OCI-LY7 (cell line): Measurements from ENCODE around the gene KDM3B. TPM values are rescaled to one million over a fixed set of nuclear protein-coding genes. Genes with fewer than 3 reads are reported as not detected.

Source experiments
- BruUV-seq: library from RNA; stranded (reverse); fragments of 400-500 nt; replicated peaks from 2 replicates; lab custom pipeline; 2021; lab: Mats Ljungman, UMichigan
- CTCF ChIA-PET: fragments of 300-600 bp; sonication (Branson Sonifier 250); formaldehyde crosslinking; loops from one replicate; lab custom pipeline; 2022; ENCODE audit warnings: antibody characterized with exemption; ENCODE audit not compliant: unreplicated experiment; lab: Charles Lee
- POLR2A ChIA-PET: fragments of 300-600 bp; sonication (Branson Sonifier 250); formaldehyde crosslinking; loops from one replicate; lab custom pipeline; 2022; ENCODE audit warnings: antibody characterized with exemption; lab: Charles Lee
- DNase-seq: peaks from one replicate; pipeline ENCODE4 v3.0.0-alpha.2; 2015; ENCODE audit warnings: low spot score
- H2AFZ ChIP-seq: fragments of 200-600 bp; sonication (generic), shearing (Covaris generic); 2 replicates; pipeline ENCODE4 v1.6.1; 2014; ENCODE audit warnings: mild to moderate bottlenecking, antibody characterized with exemption, low read length, moderate library complexity
- H3K27ac ChIP-seq: fragments of 200-600 bp; sonication (generic); 2 replicates; pipeline ENCODE4 v1.5.1; 2014; ENCODE audit warnings: mixed run types, low read depth, mild to moderate bottlenecking, moderate library complexity, low read length, inconsistent platforms; ENCODE audit not compliant: poor library complexity, severe bottlenecking
- H3K36me3 ChIP-seq: fragments of 200-600 bp; sonication (generic); 2 replicates; pipeline ENCODE4 v1.6.1; 2014; ENCODE audit warnings: mild to moderate bottlenecking, antibody characterized with exemption, low read length, moderate library complexity, mixed read lengths; ENCODE audit not compliant: insufficient read depth
- H3K4me1 ChIP-seq: fragments of 200-600 bp; sonication (generic); 2 replicates; pipeline ENCODE4 v1.5.1; 2014; ENCODE audit warnings: mild to moderate bottlenecking, low read length; ENCODE audit not compliant: insufficient read depth, poor library complexity, severe bottlenecking
- H3K4me2 ChIP-seq: fragments of 200-600 bp; sonication (generic); 2 replicates; pipeline ENCODE4 v1.6.1; 2014; ENCODE audit warnings: mild to moderate bottlenecking, low read length
- H3K4me3 ChIP-seq: fragments of 200-600 bp; sonication (generic); 2 replicates; pipeline ENCODE4 v1.5.1; 2014; ENCODE audit warnings: mild to moderate bottlenecking, low read depth, low read length; ENCODE audit not compliant: poor library complexity, severe bottlenecking
- H3K79me2 ChIP-seq: fragments of 200-600 bp; sonication (generic); 2 replicates; pipeline ENCODE4 v1.6.1; 2016; ENCODE audit warnings: low read depth, mild to moderate bottlenecking, low read length, moderate library complexity, mixed read lengths; ENCODE audit not compliant: insufficient read depth
- H3K9me2 ChIP-seq: fragments of 200-600 bp; sonication (generic); 2 replicates; pipeline ENCODE4 v1.6.1; 2016; ENCODE audit warnings: mild to moderate bottlenecking, low read length, mixed read lengths; ENCODE audit not compliant: insufficient read depth
- H3K9me3 ChIP-seq: fragments of 200-600 bp; sonication (generic); 2 replicates; pipeline ENCODE4 v1.6.1; 2014; ENCODE audit warnings: mild to moderate bottlenecking, mixed run types, low read length, mixed read lengths
- H4K20me1 ChIP-seq: fragments of 200-600 bp; sonication (generic); 2 replicates; pipeline ENCODE4 v1.6.1; 2014; ENCODE audit warnings: mild to moderate bottlenecking, antibody characterized with exemption, low read length, moderate library complexity, mixed read lengths; ENCODE audit not compliant: insufficient read depth
- CTCF ChIP-seq: fragments of 200-600 bp; sonication (generic); conservative IDR thresholded peaks from 2 replicates; pipeline ENCODE4 v1.5.1; 2014; ENCODE audit warnings: mild to moderate bottlenecking, antibody characterized with exemption, low read length, moderate library complexity, mixed read lengths
- EZH2phosphoT487 ChIP-seq: fragments of 200-600 bp; sonication (generic); IDR thresholded peaks from 2 replicates; pipeline ENCODE4 v1.6.1; 2018; ENCODE audit warnings: low read depth, borderline replicate concordance, mild to moderate bottlenecking, mixed run types, antibody characterized with exemption, low read length, moderate library complexity, mixed read lengths
- intact Hi-C: fragments of 100-400 bp; cut with micrococcal nuclease; formaldehyde crosslinking; loops from one replicate; pipeline ENCODE4 v1.10.0; 2022; ENCODE audit not compliant: unreplicated experiment
- total RNA-seq, 2 experiments: library from RNA; depleted of rRNA in 1 of 2; stranded (reverse); fragments of >200 nt in 1 of 2; shearing (Covaris generic) in 1 of 2; gene quantifications; 2 replicates each; pipeline ENCODE4 v1.2.3, GENCODE V29; 2014 to 2022

Gene KDM3B
- total RNA-seq, 2 experiments from 2014 or later = 51.1 to 64.8 TPM

GRCh38 chr5:138445547-138446271 lies 93.2 kb downstream of the KDM3B start:
- TF ChIP-seq EZH2phosphoT487 (no peak), CTCF (no peak)
- POLR2A ChIA-PET = interaction anchor here (0.6 kb wide), 1 partner anchor 258 kb away, joined by 3 read pairs; no protein-coding TSS in a partner anchor

GRCh38 chr5:138448070-138448469 lies 95.6 kb downstream of the KDM3B start:
- BruUV-seq = no TSS peak
- Histone ChIP-seq H2AFZ (no peak overlapping the region), H4K20me1 (no peaks in the 10 kb centered on the region), H3K79me2 (no peaks in the 10 kb centered on the region), H3K36me3 (no peaks in the 10 kb centered on the region), H3K4me1 (peaks cover 3% of the 10 kb centered on the region), H3K27ac (no peak overlapping the region), H3K9me3 (no peaks in the 10 kb centered on the region), H3K4me2 (no peak overlapping the region), H3K4me3 (no peak overlapping the region), H3K9me2 (no peaks in the 10 kb centered on the region)
- CTCF ChIA-PET = no interaction called here
- intact Hi-C loops = no loop called here
- TF ChIP-seq CTCF (no peak), EZH2phosphoT487 (no peak)
- no peak for DNase-seq
- POLR2A ChIA-PET = interaction anchor here (1.6 kb wide), 1 partner anchor 10 kb away, joined by 3 read pairs; no protein-coding TSS in a partner anchor

More at GRCh38 chr5:138445547-138446271, 93.2 kb downstream of the KDM3B start:
- no peak overlapping the region for H3K4me3 ChIP-seq
- H2AFZ ChIP-seq = no peak overlapping the region
- no peak overlapping the region for H3K4me2 ChIP-seq
- H3K79me2 ChIP-seq = no peaks in the 10 kb centered on the region
- no peaks in the 10 kb centered on the region for H3K9me2 ChIP-seq
- H4K20me1 ChIP-seq = no peaks in the 10 kb centered on the region
- no TSS peak for BruUV-seq
- no peaks in the 10 kb centered on the region for H3K9me3 ChIP-seq
- H3K4me1 ChIP-seq = peaks cover 3% of the 10 kb centered on the region
- no peak for DNase-seq
- H3K27ac ChIP-seq = no peak overlapping the region
- no peaks in the 10 kb centered on the region for H3K36me3 ChIP-seq
- CTCF ChIA-PET = interaction anchor here (0.6 kb wide), 1 partner anchor 154 kb away, joined by 4 read pairs; no protein-coding TSS in a partner anchor
- intact Hi-C loops = no loop called here
